Measurements from ENCODE around the gene AHCTF1.
"Not testable (repeated sequence)": the region's sequence is repeated elsewhere in the genome, so short reads cannot be mapped to it uniquely, and the experiment has no call there.

The AHCTF1 gene

GRCh38 chr1:246837418-246838117 is 94.2 kb downstream of the AHCTF1 start:
- DNase-seq, result no peak

GRCh38 chr1:246836209-246836966 is 95.4 kb downstream of the AHCTF1 start:
- DNase-seq, result no peak

GRCh38 chr1:246831543-246831942 is 100.2 kb downstream of the AHCTF1 start:
- no peak for DNase-seq

- DNase-seq, result no peak
Observed at GRCh38 chr1:246828818-246829217, 102.9 kb downstream of the AHCTF1 start.

- no peak for DNase-seq
Observed at GRCh38 chr1:246827396-246827795, 104.4 kb downstream of the AHCTF1 start.

GRCh38 chr1:246825557-246826175 is 106.1 kb downstream of the AHCTF1 start:
- no peak for DNase-seq

GRCh38 chr1:246824541-246824940 is 107.2 kb downstream of the AHCTF1 start:
- DNase-seq, result no peak

- not testable (repeated sequence) for DNase-seq
Observed at GRCh38 chr1:246822154-246822553, 109.6 kb downstream of the AHCTF1 start.

GRCh38 chr1:246820666-246821065 is 111.1 kb downstream of the AHCTF1 start:
- no peak for DNase-seq

- DNase-seq, result not testable (repeated sequence)
Observed at GRCh38 chr1:246817778-246818177, 114.0 kb downstream of the AHCTF1 start.

GRCh38 chr1:246815693-246816270 is 116.0 kb downstream of the AHCTF1 start:
- no peak for DNase-seq

- DNase-seq, result no peak
Observed at GRCh38 chr1:246814890-246815289, 116.9 kb downstream of the AHCTF1 start.

- not testable (repeated sequence) for DNase-seq
Observed at GRCh38 chr1:246813325-246813724, 118.4 kb downstream of the AHCTF1 start.

GRCh38 chr1:246811985-246812384 is 119.8 kb downstream of the AHCTF1 start:
- no peak for DNase-seq

- DNase-seq, result no peak
Observed at GRCh38 chr1:246809473-246809872, 122.3 kb downstream of the AHCTF1 start.

- no peak for DNase-seq
Observed at GRCh38 chr1:246805135-246805716, 126.5 kb downstream of the AHCTF1 start.

GRCh38 chr1:246803883-246804282 is 127.9 kb downstream of the AHCTF1 start:
- no peak for DNase-seq

GRCh38 chr1:246803373-246803772 is 128.4 kb downstream of the AHCTF1 start:
- no peak for DNase-seq

- no peak for DNase-seq
Observed at GRCh38 chr1:246801241-246802020, 130.3 kb downstream of the AHCTF1 start.

- no peak for DNase-seq
Observed at GRCh38 chr1:246800756-246801155, 131.0 kb downstream of the AHCTF1 start.

- no peak for DNase-seq
Observed at GRCh38 chr1:246800356-246800755, 131.4 kb downstream of the AHCTF1 start.
